ENCODE data around the gene OR14J1. TPM values are rescaled to one million over a fixed set of nuclear protein-coding genes. Genes with fewer than 3 reads are reported as not detected.
"Not testable (repeated sequence)": the region's sequence is repeated elsewhere in the genome, so short reads cannot be mapped to it uniquely, and the experiment has no call there.

OR14J1 gene
- 0.20 TPM for total RNA-seq

GRCh38 chr6:29301316-29301715 lies at the start of gene OR14J1:
OR14J1 (plus strand) TSS chr6:29301701; CDS start chr6:29306690, 4,989 bp downstream.
- DNase-seq (ENCODE audit: low spot score), result no peak

GRCh38 chr6:29251736-29252135 lies 49.8 kb upstream of the OR14J1 start:
- no peak for DNase-seq (ENCODE audit: low spot score)

- no peak for DNase-seq (ENCODE audit: low spot score)
Observed at GRCh38 chr6:29255530-29255929, 46.0 kb upstream of the OR14J1 start.

GRCh38 chr6:29259721-29260120 lies 41.8 kb upstream of the OR14J1 start:
- no peak for DNase-seq (ENCODE audit: low spot score)

- DNase-seq (ENCODE audit: low spot score), result no peak
Observed at GRCh38 chr6:29263001-29263400, 38.5 kb upstream of the OR14J1 start.

GRCh38 chr6:29294499-29294914 lies 7.0 kb upstream of the OR14J1 start:
- no peak for DNase-seq (ENCODE audit: low spot score)

- DNase-seq (ENCODE audit: low spot score), result no peak
Observed at GRCh38 chr6:29295181-29295585, 6.3 kb upstream of the OR14J1 start.

GRCh38 chr6:29295623-29296022 lies 5.9 kb upstream of the OR14J1 start:
- no peak for DNase-seq (ENCODE audit: low spot score)

GRCh38 chr6:29319931-29320330 lies 18.4 kb downstream of the OR14J1 start:
- DNase-seq (ENCODE audit: low spot score), result no peak

- DNase-seq (ENCODE audit: low spot score), result not testable (repeated sequence)
Observed at GRCh38 chr6:29323332-29323731, 21.8 kb downstream of the OR14J1 start.

GRCh38 chr6:29325777-29326176 lies 24.3 kb downstream of the OR14J1 start:
- DNase-seq (ENCODE audit: low spot score), result no peak

- DNase-seq (ENCODE audit: low spot score), result no peak
Observed at GRCh38 chr6:29332676-29333075, 31.2 kb downstream of the OR14J1 start.

- DNase-seq (ENCODE audit: low spot score), result no peak
Observed at GRCh38 chr6:29336269-29336668, 34.8 kb downstream of the OR14J1 start.

GRCh38 chr6:29345380-29345779 lies 43.9 kb downstream of the OR14J1 start:
- no peak for DNase-seq (ENCODE audit: low spot score)

GRCh38 chr6:29349348-29349747 lies 47.8 kb downstream of the OR14J1 start:
- not testable (repeated sequence) for DNase-seq (ENCODE audit: low spot score)

- DNase-seq (ENCODE audit: low spot score), result no peak
Observed at GRCh38 chr6:29354980-29355379, 53.5 kb downstream of the OR14J1 start.

- no peak for DNase-seq (ENCODE audit: low spot score)
Observed at GRCh38 chr6:29355603-29356002, 54.1 kb downstream of the OR14J1 start.

Other genes starting within 250 kb of the OR14J1 start
- not detected for gene OR2B3, start 214.4 kb upstream of the OR14J1 start, total RNA-seq
- gene OR2J1, start 202.2 kb upstream of the OR14J1 start, total RNA-seq, result not detected
- gene OR2J3, start 193.6 kb upstream of the OR14J1 start, total RNA-seq, result 0.06 TPM
- not detected for gene OR2J2, start 130.8 kb upstream of the OR14J1 start, total RNA-seq
- not detected for gene OR5V1, start 67.2 kb downstream of the OR14J1 start, total RNA-seq
- gene OR12D3, start 73.6 kb downstream of the OR14J1 start, total RNA-seq, result not detected
- not detected for gene OR12D2, start 93.9 kb downstream of the OR14J1 start, total RNA-seq
- not detected for gene OR12D1, start 113.2 kb downstream of the OR14J1 start, total RNA-seq
- gene OR10C1, start 137.6 kb downstream of the OR14J1 start, total RNA-seq, result not detected
- gene OR11A1, start 155.4 kb downstream of the OR14J1 start, total RNA-seq, result not detected
- gene OR2H1, start 155.5 kb downstream of the OR14J1 start, total RNA-seq, result not detected
- 0.26 TPM for gene MAS1L, start 186.3 kb downstream of the OR14J1 start, total RNA-seq